WTC11 (cell line): ENCODE results near the gene CLVS2. TPM values are rescaled to one million over a fixed set of nuclear protein-coding genes. Genes with fewer than 3 reads are reported as not detected.

Source experiments
- ATAC-seq: fragments of 200-7000 bp; cut with Tn5 transposase; 2 replicates; pipeline ENCODE4 v1.10.0; 2021; ENCODE audit warnings: mild to moderate bottlenecking, moderate library complexity
- CTCF ChIA-PET: fragments of 300-600 bp; sonication (Branson Sonifier 250); formaldehyde crosslinking; loops from one replicate; lab custom pipeline; 2021; ENCODE audit warnings: antibody characterized with exemption; lab: Charles Lee
- POLR2A ChIA-PET: fragments of 350-600 bp; sonication (Branson Sonifier 250); formaldehyde crosslinking; loops from one replicate; lab custom pipeline; 2021; ENCODE audit warnings: antibody characterized with exemption; lab: Charles Lee
- DNase-seq: peaks from one replicate; pipeline ENCODE4 v3.0.0; 2021; ENCODE audit warnings: low spot score
- H3K27ac Mint-ChIP-seq: 2 replicates; pipeline ENCODE4 v1.8.0; 2021; ENCODE audit warnings: mixed read lengths
- H3K27me3 Mint-ChIP-seq: 2 replicates; pipeline ENCODE4 v1.8.0; 2021; ENCODE audit warnings: low read depth, mild to moderate bottlenecking, moderate library complexity, mixed read lengths
- H3K36me3 Mint-ChIP-seq: 2 replicates; pipeline ENCODE4 v1.8.0; 2021; ENCODE audit warnings: mixed read lengths
- H3K4me1 Mint-ChIP-seq: 2 replicates; pipeline ENCODE4 v1.8.0; 2022; ENCODE audit warnings: mixed read lengths
- H3K4me3 Mint-ChIP-seq: 2 replicates; pipeline ENCODE4 v1.8.0; 2021; ENCODE audit warnings: mild to moderate bottlenecking, moderate library complexity, mixed read lengths
- H3K9me3 Mint-ChIP-seq: 2 replicates; pipeline ENCODE4 v1.8.0; 2021; ENCODE audit warnings: mixed read lengths
- AFF4 ChIP-seq: sonication (generic); formaldehyde crosslinking; IDR thresholded peaks from 2 replicates; pipeline ENCODE4 v1.8.1; 2023; ENCODE audit warnings: mild to moderate bottlenecking, missing genetic modification reagents, borderline replicate concordance
- ATF2 ChIP-seq: sonication (generic); formaldehyde crosslinking; IDR thresholded peaks from 2 replicates; pipeline ENCODE4 v1.8.1; 2022; ENCODE audit warnings: low read depth, missing genetic modification reagents, borderline replicate concordance
- CBFB ChIP-seq: sonication (generic); formaldehyde crosslinking; IDR thresholded peaks from 2 replicates; pipeline ENCODE4 v1.8.1; 2022; ENCODE audit warnings: mild to moderate bottlenecking, low read depth, missing genetic modification reagents
- CDX4 ChIP-seq: fragments of 250-450 bp; sonication (Bioruptor Pico); IDR thresholded peaks from 2 replicates; pipeline ENCODE4 v1.9.0; 2021; ENCODE audit warnings: moderate library complexity, mild to moderate bottlenecking, inconsistent platforms, borderline replicate concordance
- CREB1 ChIP-seq: sonication (generic); formaldehyde crosslinking; IDR thresholded peaks from 2 replicates; pipeline ENCODE4 v1.8.0; 2023; ENCODE audit warnings: mild to moderate bottlenecking, missing genetic modification reagents
- E2F4 ChIP-seq: sonication (generic); formaldehyde crosslinking; IDR thresholded peaks from 2 replicates; pipeline ENCODE4 v1.8.1; 2022; ENCODE audit warnings: low read depth, mild to moderate bottlenecking, moderate library complexity, missing genetic modification reagents, borderline replicate concordance
- JUN ChIP-seq: sonication (generic); formaldehyde crosslinking; IDR thresholded peaks from 2 replicates; pipeline ENCODE4 v1.8.0; 2023; ENCODE audit warnings: mild to moderate bottlenecking, missing genetic modification reagents
- NFATC4 ChIP-seq: fragments of 250-450 bp; sonication (Bioruptor Pico); IDR thresholded peaks from 2 replicates; pipeline ENCODE4 v1.9.0; 2021; ENCODE audit warnings: mild to moderate bottlenecking
- NR2C2 ChIP-seq: sonication (generic); formaldehyde crosslinking; IDR thresholded peaks from 2 replicates; pipeline ENCODE4 v1.8.0; 2022; ENCODE audit warnings: mild to moderate bottlenecking, missing genetic modification reagents
- PREB ChIP-seq: sonication (generic); formaldehyde crosslinking; IDR thresholded peaks from 2 replicates; pipeline ENCODE4 v1.8.1; 2022; ENCODE audit warnings: mild to moderate bottlenecking, missing genetic modification reagents, moderate library complexity, borderline replicate concordance
- PRRX2 ChIP-seq: fragments of 250-450 bp; sonication (Bioruptor Pico); IDR thresholded peaks from 2 replicates; pipeline ENCODE4 v1.8.0; 2021; ENCODE audit warnings: mild to moderate bottlenecking
- TCF7 ChIP-seq: sonication (generic); formaldehyde crosslinking; IDR thresholded peaks from 2 replicates; pipeline ENCODE4 v1.8.0; 2022; ENCODE audit warnings: mild to moderate bottlenecking, low read depth, missing genetic modification reagents, moderate library complexity
- ZBTB21 ChIP-seq: sonication (generic); formaldehyde crosslinking; IDR thresholded peaks from 2 replicates; pipeline ENCODE4 v1.8.1; 2023; ENCODE audit warnings: mild to moderate bottlenecking, missing genetic modification reagents, borderline replicate concordance
- ZNF121 ChIP-seq: sonication (generic); formaldehyde crosslinking; IDR thresholded peaks from 2 replicates; pipeline ENCODE4 v1.8.0; 2023; ENCODE audit warnings: missing genetic modification reagents
- ZNF532 ChIP-seq: fragments of 250-450 bp; sonication (Bioruptor Pico); IDR thresholded peaks from 2 replicates; pipeline ENCODE4 v1.9.0; 2021; ENCODE audit warnings: mild to moderate bottlenecking, borderline replicate concordance
- ZSCAN18 ChIP-seq: fragments of 250-450 bp; sonication (Bioruptor Pico); IDR thresholded peaks from 2 replicates; pipeline ENCODE4 v2.1.2; 2022; ENCODE audit warnings: mild to moderate bottlenecking, moderate library complexity
- total RNA-seq: library from RNA; stranded (reverse); gene quantifications from 3 replicates; pipeline ENCODE4 v1.2.3, GENCODE V29; 2021
- TF ChIP-seq, protein P1 (sequence below): fragments of 250-450 bp; sonication (Bioruptor Pico); IDR thresholded peaks from 2 replicates; pipeline ENCODE4 v1.9.0; 2021; ENCODE audit warnings: mild to moderate bottlenecking
- TF ChIP-seq, protein P2 (sequence below): fragments of 200-600 bp; IDR thresholded peaks from 2 replicates; pipeline ENCODE4 v1.8.0; 2022; ENCODE audit warnings: antibody characterized with exemption
- TF ChIP-seq, protein P3 (sequence below): sonication (generic); formaldehyde crosslinking; IDR thresholded peaks from 2 replicates; pipeline ENCODE4 v1.8.1; 2023; ENCODE audit warnings: mild to moderate bottlenecking, moderate library complexity, missing genetic modification reagents

Gene CLVS2
- total RNA-seq, 1 experiment from 2014 or later = 0.90 TPM

- CTCF ChIA-PET = no interaction called here
- TF ChIP-seq NFATC4 (CRISPR knock-in tag) (no peak), CDX4 (no peak), ZBTB21 (CRISPR knock-in tag) (no peak), ZSCAN18 (CRISPR knock-in tag) (no peak), CBFB (no peak), TCF7 (CRISPR knock-in tag) (no peak), PREB (CRISPR knock-in tag) (no peak), NR2C2 (no peak), AFF4 (CRISPR knock-in tag) (no peak), CREB1 (CRISPR knock-in tag) (no peak), PRRX2 (CRISPR knock-in tag) (no peak), ATF2 (CRISPR knock-in tag) (no peak), E2F4 (CRISPR knock-in tag) (no peak), ZNF121 (no peak), JUN (CRISPR knock-in tag) (no peak), ZNF532 (no peak)
- TF ChIP-seq, protein P1, sequence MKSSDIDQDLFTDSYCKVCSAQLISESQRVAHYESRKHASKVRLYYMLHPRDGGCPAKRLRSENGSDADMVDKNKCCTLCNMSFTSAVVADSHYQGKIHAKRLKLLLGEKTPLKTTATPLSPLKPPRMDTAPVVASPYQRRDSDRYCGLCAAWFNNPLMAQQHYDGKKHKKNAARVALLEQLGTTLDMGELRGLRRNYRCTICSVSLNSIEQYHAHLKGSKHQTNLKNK (CRISPR knock-in tag) = no peak
- TF ChIP-seq, protein P2, sequence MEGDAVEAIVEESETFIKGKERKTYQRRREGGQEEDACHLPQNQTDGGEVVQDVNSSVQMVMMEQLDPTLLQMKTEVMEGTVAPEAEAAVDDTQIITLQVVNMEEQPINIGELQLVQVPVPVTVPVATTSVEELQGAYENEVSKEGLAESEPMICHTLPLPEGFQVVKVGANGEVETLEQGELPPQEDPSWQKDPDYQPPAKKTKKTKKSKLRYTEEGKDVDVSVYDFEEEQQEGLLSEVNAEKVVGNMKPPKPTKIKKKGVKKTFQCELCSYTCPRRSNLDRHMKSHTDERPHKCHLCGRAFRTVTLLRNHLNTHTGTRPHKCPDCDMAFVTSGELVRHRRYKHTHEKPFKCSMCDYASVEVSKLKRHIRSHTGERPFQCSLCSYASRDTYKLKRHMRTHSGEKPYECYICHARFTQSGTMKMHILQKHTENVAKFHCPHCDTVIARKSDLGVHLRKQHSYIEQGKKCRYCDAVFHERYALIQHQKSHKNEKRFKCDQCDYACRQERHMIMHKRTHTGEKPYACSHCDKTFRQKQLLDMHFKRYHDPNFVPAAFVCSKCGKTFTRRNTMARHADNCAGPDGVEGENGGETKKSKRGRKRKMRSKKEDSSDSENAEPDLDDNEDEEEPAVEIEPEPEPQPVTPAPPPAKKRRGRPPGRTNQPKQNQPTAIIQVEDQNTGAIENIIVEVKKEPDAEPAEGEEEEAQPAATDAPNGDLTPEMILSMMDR = no peak
- TF ChIP-seq, protein P3, sequence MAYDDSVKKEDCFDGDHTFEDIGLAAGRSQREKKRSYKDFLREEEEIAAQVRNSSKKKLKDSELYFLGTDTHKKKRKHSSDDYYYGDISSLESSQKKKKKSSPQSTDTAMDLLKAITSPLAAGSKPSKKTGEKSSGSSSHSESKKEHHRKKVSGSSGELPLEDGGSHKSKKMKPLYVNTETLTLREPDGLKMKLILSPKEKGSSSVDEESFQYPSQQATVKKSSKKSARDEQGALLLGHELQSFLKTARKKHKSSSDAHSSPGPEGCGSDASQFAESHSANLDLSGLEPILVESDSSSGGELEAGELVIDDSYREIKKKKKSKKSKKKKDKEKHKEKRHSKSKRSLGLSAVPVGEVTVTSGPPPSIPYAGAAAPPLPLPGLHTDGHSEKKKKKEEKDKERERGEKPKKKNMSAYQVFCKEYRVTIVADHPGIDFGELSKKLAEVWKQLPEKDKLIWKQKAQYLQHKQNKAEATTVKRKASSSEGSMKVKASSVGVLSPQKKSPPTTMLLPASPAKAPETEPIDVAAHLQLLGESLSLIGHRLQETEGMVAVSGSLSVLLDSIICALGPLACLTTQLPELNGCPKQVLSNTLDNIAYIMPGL (CRISPR knock-in tag) = no peak
- Mint-ChIP-seq H3K4me3 (no peak overlapping the region), H3K4me1 (peaks cover 17% of the 10 kb centered on the region), H3K36me3 (no peaks in the 10 kb centered on the region), H3K27ac (no peak overlapping the region), H3K27me3 (no peaks in the 10 kb centered on the region; the same call in 1 of the 2 replicates), H3K9me3 (no peaks in the 10 kb centered on the region)
- DNase-seq (no peak), ATAC-seq (no peak)
- POLR2A ChIA-PET = no interaction called here
Observed at GRCh38 chr6:123064038-123064437, 68.0 kb downstream of the CLVS2 start.
